ENCODE results near the gene BCAP29. TPM values are rescaled to one million over a fixed set of nuclear protein-coding genes. Genes with fewer than 3 reads are reported as not detected.

BCAP29 gene
- total RNA-seq, 1 experiment from 2014 or later = 43.2 TPM

DNA sequence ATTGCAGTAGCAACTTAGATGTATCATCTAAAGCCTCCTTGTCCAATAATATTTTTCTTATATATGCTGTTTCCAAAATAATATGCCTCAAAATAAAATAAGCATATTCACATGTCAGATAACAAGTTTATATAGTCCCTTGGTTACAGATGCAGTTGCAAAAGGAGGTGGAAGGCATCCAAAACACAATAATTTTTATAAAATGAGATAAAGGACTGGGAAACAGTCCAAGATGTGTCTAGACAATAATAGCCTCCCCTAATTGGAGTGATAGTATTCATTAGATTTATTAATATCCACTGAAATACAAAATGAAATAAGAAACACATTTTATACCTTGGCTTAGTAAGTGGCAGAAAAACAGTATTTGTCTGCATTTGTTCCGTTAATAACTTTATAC, 30.3 kb downstream of the BCAP29 start:
- TF ChIP-seq SRF (IDR thresholded peaks at IDR 0.05; ENCODE audit: low read depth) (no peak), FOSL1 (IDR thresholded peaks at IDR 0.05; ENCODE audit: low read depth) (no peak), ELF1 (IDR thresholded peaks at IDR 0.05; ENCODE audit: borderline replicate concordance, low read depth) (no peak), SP1 (IDR thresholded peaks at IDR 0.05; ENCODE audit: low read depth) (no peak), EZH2 (IDR thresholded peaks at IDR 0.05) (no peak), ZFX (IDR thresholded peaks at IDR 0.05) (no peak), ZNF274 (IDR thresholded peaks at IDR 0.05; ENCODE audit: low read depth, low read length) (no peak), POLR2AphosphoS5 (IDR thresholded peaks at IDR 0.05; ENCODE audit: low read depth, low read length) (no peak), SIN3A (IDR thresholded peaks at IDR 0.05; ENCODE audit: low read depth) (no peak), RAD21 (IDR thresholded peaks at IDR 0.05; ENCODE audit: low read depth) (no peak)
- TF ChIP-seq, protein P1, sequence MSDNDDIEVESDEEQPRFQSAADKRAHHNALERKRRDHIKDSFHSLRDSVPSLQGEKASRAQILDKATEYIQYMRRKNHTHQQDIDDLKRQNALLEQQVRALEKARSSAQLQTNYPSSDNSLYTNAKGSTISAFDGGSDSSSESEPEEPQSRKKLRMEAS (IDR thresholded peaks at IDR 0.05) = no peak
- TF ChIP-seq, protein P2, sequence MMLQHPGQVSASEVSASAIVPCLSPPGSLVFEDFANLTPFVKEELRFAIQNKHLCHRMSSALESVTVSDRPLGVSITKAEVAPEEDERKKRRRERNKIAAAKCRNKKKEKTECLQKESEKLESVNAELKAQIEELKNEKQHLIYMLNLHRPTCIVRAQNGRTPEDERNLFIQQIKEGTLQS (IDR thresholded peaks at IDR 0.05) = no peak
- TF ChIP-seq, protein P3, sequence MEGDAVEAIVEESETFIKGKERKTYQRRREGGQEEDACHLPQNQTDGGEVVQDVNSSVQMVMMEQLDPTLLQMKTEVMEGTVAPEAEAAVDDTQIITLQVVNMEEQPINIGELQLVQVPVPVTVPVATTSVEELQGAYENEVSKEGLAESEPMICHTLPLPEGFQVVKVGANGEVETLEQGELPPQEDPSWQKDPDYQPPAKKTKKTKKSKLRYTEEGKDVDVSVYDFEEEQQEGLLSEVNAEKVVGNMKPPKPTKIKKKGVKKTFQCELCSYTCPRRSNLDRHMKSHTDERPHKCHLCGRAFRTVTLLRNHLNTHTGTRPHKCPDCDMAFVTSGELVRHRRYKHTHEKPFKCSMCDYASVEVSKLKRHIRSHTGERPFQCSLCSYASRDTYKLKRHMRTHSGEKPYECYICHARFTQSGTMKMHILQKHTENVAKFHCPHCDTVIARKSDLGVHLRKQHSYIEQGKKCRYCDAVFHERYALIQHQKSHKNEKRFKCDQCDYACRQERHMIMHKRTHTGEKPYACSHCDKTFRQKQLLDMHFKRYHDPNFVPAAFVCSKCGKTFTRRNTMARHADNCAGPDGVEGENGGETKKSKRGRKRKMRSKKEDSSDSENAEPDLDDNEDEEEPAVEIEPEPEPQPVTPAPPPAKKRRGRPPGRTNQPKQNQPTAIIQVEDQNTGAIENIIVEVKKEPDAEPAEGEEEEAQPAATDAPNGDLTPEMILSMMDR (IDR thresholded peaks at IDR 0.05 in 2 of 3, conservative IDR thresholded peaks at IDR 0.05 in 1 of 3; ENCODE audit: borderline replicate concordance in 1 of 3, insufficient read depth in 1 of 3, low read depth in 2 of 3, low read length in 2 of 3) = no peak
- ATAC-seq = no peak
- Histone ChIP-seq H3K9me3 (ENCODE audit: control insufficient read depth in 1 of 2, insufficient read depth in 1 of 2, low read depth in 1 of 2, low read length in 2 of 2) (no peaks in the 10 kb centered on the region), H3K4me2 (ENCODE audit: low read length) (no peak overlapping the region), H2AFZ (ENCODE audit: low read depth, low read length, poor library complexity, severe bottlenecking) (no peak overlapping the region), H3K27me3 (ENCODE audit: insufficient read depth, low read length) (no peaks in the 10 kb centered on the region), H3K9ac (ENCODE audit: low read length) (no peak overlapping the region), H3K27ac (ENCODE audit: low read depth, low read length) (no peak overlapping the region), H4K20me1 (ENCODE audit: insufficient read depth) (no peaks in the 10 kb centered on the region), H3K4me1 (ENCODE audit: control insufficient read depth in 1 of 2, insufficient read depth in 2 of 2, low read length in 2 of 2) (no peaks in the 10 kb centered on the region), H3K36me3 (ENCODE audit: control insufficient read depth in 1 of 2, insufficient read depth in 2 of 2, low read length in 2 of 2) (no peaks in the 10 kb centered on the region), H3K79me2 (ENCODE audit: insufficient read depth, low read length) (no peaks in the 10 kb centered on the region), H3K9me2 (ENCODE audit: insufficient read depth) (no peaks in the 10 kb centered on the region), H3K4me3 (replicated peaks in 1 of 2; ENCODE audit: low read depth in 1 of 2, low read length in 2 of 2) (no peak overlapping the region)
- ChIA-PET RAD21 (ENCODE audit: low non-redundant PET in 1 of 2, low total read pairs in 2 of 2, uncharacterized antibody in 2 of 2, unreplicated experiment in 2 of 2) (no interaction called here), CTCF (no interaction called here), POLR2A (no interaction called here)
- no TSS peak for BruUV-seq (replicated peaks)
- intact Hi-C loops (cut with micrococcal nuclease) = no loop called here
- DNase-seq (ENCODE audit: low read depth, low spot score) = no peak
